ENCODE data around the gene CAPN12. TPM values are rescaled to one million over a fixed set of nuclear protein-coding genes. Genes with fewer than 3 reads are reported as not detected.

The CAPN12 gene
- total and polyA plus RNA-seq, 10 of the 15 experiments (the other 5 are each of a cell fraction or from before 2014, with no cell fraction given) = 0.64 to 4.6 (median 2.0) TPM

DNA sequence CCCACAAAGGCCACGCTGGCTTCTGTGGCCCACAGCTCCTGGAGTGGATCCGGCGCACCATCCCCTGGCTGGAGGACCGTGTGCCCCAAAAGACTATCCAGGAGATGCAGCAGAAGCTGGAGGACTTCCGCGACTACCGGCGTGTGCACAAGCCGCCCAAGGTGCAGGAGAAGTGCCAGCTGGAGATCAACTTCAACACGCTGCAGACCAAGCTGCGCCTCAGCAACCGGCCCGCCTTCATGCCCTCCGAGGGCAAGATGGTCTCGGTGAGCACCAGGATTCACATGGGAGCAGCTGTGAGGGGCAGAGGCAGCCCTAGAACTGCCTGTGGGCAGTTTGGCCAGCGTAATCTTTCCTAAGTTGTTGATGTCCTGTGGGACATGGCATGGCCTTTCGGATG is 27.2 kb downstream of the CAPN12 start:
- BruUV-seq (replicated peaks) = no TSS peak
- no peak for TF ChIP-seq MYB (IDR thresholded peaks at IDR 0.05; ENCODE audit: borderline replicate concordance, low read depth, low read length)
- TF ChIP-seq BACH1 (IDR thresholded peaks at IDR 0.05; ENCODE audit: borderline replicate concordance) = no peak
- TF ChIP-seq POU2F2 (IDR thresholded peaks at IDR 0.05; ENCODE audit: borderline replicate concordance, low read depth, low read length) = no peak
- no peak for TF ChIP-seq SUPT20H (IDR thresholded peaks at IDR 0.05; ENCODE audit: borderline replicate concordance, control insufficient read depth, low read depth, low read length)
- TF ChIP-seq ZNF274 (IDR thresholded peaks at IDR 0.05; ENCODE audit: insufficient read depth, insufficient read length) = no peak
- TF ChIP-seq RB1 (IDR thresholded peaks at IDR 0.05; ENCODE audit: borderline replicate concordance) = no peak
- no peak for TF ChIP-seq ZSCAN29 (IDR thresholded peaks at IDR 0.05)
- no peak for TF ChIP-seq POLR2AphosphoS2 (IDR thresholded peaks at IDR 0.05; ENCODE audit: low read depth, low read length)
- TF ChIP-seq, protein P1, sequence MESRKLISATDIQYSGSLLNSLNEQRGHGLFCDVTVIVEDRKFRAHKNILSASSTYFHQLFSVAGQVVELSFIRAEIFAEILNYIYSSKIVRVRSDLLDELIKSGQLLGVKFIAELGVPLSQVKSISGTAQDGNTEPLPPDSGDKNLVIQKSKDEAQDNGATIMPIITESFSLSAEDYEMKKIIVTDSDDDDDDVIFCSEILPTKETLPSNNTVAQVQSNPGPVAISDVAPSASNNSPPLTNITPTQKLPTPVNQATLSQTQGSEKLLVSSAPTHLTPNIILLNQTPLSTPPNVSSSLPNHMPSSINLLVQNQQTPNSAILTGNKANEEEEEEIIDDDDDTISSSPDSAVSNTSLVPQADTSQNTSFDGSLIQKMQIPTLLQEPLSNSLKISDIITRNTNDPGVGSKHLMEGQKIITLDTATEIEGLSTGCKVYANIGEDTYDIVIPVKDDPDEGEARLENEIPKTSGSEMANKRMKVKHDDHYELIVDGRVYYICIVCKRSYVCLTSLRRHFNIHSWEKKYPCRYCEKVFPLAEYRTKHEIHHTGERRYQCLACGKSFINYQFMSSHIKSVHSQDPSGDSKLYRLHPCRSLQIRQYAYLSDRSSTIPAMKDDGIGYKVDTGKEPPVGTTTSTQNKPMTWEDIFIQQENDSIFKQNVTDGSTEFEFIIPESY (IDR thresholded peaks at IDR 0.05) = no peak
- no peak for TF ChIP-seq MEF2A (IDR thresholded peaks at IDR 0.05; ENCODE audit: insufficient read depth, low read depth, low read length)
- no peak for TF ChIP-seq ETV6 (conservative IDR thresholded peaks at IDR 0.05 in 1 of 2, IDR thresholded peaks at IDR 0.05 in 1 of 2; ENCODE audit: borderline replicate concordance in 1 of 2, low read depth in 1 of 2)
- no peak for TF ChIP-seq NRF1 (conservative IDR thresholded peaks at IDR 0.05; ENCODE audit: low read depth, low read length)
- no peak for TF ChIP-seq HCFC1 (IDR thresholded peaks at IDR 0.05; ENCODE audit: low read length)
- TF ChIP-seq SMC3 (IDR thresholded peaks at IDR 0.05; ENCODE audit: borderline replicate concordance, low read length) = no peak
- TF ChIP-seq CREM (IDR thresholded peaks at IDR 0.05; ENCODE audit: low read depth) = no peak
- SMC1A ChIA-PET (ENCODE audit: uncharacterized antibody, unreplicated experiment) = no interaction called here
- WGBS (ENCODE audit: insufficient coverage, insufficient replicate concordance, low lambda C conversion rate, missing lambda C conversion rate) = 98% methylated on average over 17 of the region's 17 CpGs
- Histone ChIP-seq H3K9me3 (replicated peaks; ENCODE audit: control insufficient read depth, insufficient read depth, low read length) (no peaks in the 10 kb centered on the region), H4K20me1 (ENCODE audit: control insufficient read depth, insufficient read depth) (no peaks in the 10 kb centered on the region), H3K4me1 (ENCODE audit: control insufficient read depth, insufficient read depth, low read length) (no peaks in the 10 kb centered on the region), H3K79me2 (ENCODE audit: control insufficient read depth, insufficient read depth, low read length) (no peaks in the 10 kb centered on the region), H3K36me3 (ENCODE audit: control insufficient read depth in 2 of 2, insufficient read depth in 2 of 2, low read length in 1 of 2) (peaks cover 23 to 36% of the 10 kb centered on the region in 2 experiments), H3K27me3 (replicated peaks in 1 of 2; ENCODE audit: control insufficient read depth in 2 of 2, insufficient read depth in 2 of 2, low read length in 1 of 2) (no peaks in the 10 kb centered on the region), H3K27ac (ENCODE audit: control insufficient read depth, insufficient read depth) (no peak overlapping the region), H3K9ac (ENCODE audit: control insufficient read depth, insufficient read depth, low read length) (no peak overlapping the region), H2AFZ (ENCODE audit: control insufficient read depth, low read depth, low read length) (no peak overlapping the region), H3K4me2 (ENCODE audit: control insufficient read depth, insufficient read depth) (no peak overlapping the region), H3K4me3 (no peak overlapping the region)
- RAD21 ChIA-PET (ENCODE audit: unreplicated experiment) = no interaction called here
- ATAC-seq (no peak), DNase-seq (ENCODE audit: low read depth, low spot score) (no peak), FAIRE-seq (no peak)
- intact Hi-C loops (cut with micrococcal nuclease; ENCODE audit: unreplicated experiment) = no loop called here
- POLR2A ChIA-PET = no interaction called here
- CTCF ChIA-PET = no interaction called here
- in situ Hi-C loops (cut with MboI) = no loop called here

Data from GM12878 (cell line).